Measurements from ENCODE around the gene LANCL1. TPM values are rescaled to one million over a fixed set of nuclear protein-coding genes. Genes with fewer than 3 reads are reported as not detected.

The LANCL1 gene
- total RNA-seq, 1 donor from 2014 or later: 38.7 TPM

DNA sequence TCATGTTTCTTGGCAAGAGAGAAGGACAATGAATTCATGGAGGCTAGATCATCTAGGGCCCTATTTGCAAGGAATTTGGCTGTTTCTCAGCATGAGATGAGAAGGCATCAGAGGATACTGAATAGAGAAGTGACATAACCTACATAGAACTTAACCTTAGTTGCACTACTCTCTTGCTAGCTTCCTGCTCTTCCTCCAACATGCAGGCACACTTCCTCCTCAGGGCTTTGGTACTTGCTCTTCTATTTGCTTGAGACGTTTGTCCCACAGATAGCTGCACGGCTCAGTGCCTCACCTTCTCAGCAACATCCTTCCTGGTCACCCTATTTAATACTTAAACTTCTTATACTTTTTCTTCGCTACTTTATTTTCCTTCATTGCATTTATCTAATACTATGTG lies 20.0 kb upstream of the LANCL1 start:
- TF ChIP-seq, protein P1, sequence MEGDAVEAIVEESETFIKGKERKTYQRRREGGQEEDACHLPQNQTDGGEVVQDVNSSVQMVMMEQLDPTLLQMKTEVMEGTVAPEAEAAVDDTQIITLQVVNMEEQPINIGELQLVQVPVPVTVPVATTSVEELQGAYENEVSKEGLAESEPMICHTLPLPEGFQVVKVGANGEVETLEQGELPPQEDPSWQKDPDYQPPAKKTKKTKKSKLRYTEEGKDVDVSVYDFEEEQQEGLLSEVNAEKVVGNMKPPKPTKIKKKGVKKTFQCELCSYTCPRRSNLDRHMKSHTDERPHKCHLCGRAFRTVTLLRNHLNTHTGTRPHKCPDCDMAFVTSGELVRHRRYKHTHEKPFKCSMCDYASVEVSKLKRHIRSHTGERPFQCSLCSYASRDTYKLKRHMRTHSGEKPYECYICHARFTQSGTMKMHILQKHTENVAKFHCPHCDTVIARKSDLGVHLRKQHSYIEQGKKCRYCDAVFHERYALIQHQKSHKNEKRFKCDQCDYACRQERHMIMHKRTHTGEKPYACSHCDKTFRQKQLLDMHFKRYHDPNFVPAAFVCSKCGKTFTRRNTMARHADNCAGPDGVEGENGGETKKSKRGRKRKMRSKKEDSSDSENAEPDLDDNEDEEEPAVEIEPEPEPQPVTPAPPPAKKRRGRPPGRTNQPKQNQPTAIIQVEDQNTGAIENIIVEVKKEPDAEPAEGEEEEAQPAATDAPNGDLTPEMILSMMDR (IDR thresholded peaks at IDR 0.05; ENCODE audit: unreplicated experiment): no peak
- Mint-ChIP-seq H3K36me3 (ENCODE audit: low read depth, unreplicated experiment) (peaks cover 18% of the 10 kb centered on the region), H3K27me3 (ENCODE audit: unreplicated experiment) (peaks cover 2% of the 10 kb centered on the region)

GRCh38 chr2:210493528-210493927 lies 17.0 kb upstream of the LANCL1 start:
- peaks cover 4% of the 10 kb centered on the region for H3K27me3 Mint-ChIP-seq (ENCODE audit: unreplicated experiment)
- H3K4me1 Mint-ChIP-seq (ENCODE audit: unreplicated experiment): peaks cover 12% of the 10 kb centered on the region
- TF ChIP-seq, protein P1 (IDR thresholded peaks at IDR 0.05; ENCODE audit: unreplicated experiment): no peak
- DNase-seq (ENCODE audit: low spot score): no peak
- H3K9me3 Mint-ChIP-seq (ENCODE audit: unreplicated experiment): no peaks in the 10 kb centered on the region
- H3K4me3 Mint-ChIP-seq (ENCODE audit: unreplicated experiment): no peak overlapping the region
- H3K36me3 Mint-ChIP-seq (ENCODE audit: low read depth, unreplicated experiment): peaks cover under 1% of the 10 kb centered on the region
- no peak overlapping the region for H3K27ac Mint-ChIP-seq (ENCODE audit: unreplicated experiment)

More for the DNA sequence above, 20.0 kb upstream of the LANCL1 start:
- Mint-ChIP-seq H3K9me3 (ENCODE audit: unreplicated experiment) (peaks cover 8% of the 10 kb centered on the region), H3K4me3 (ENCODE audit: unreplicated experiment) (no peak overlapping the region), H3K27ac (ENCODE audit: unreplicated experiment) (no peak overlapping the region), H3K4me1 (ENCODE audit: unreplicated experiment) (peaks cover 12% of the 10 kb centered on the region)
- DNase-seq (ENCODE audit: low spot score): no peak

DNA sequence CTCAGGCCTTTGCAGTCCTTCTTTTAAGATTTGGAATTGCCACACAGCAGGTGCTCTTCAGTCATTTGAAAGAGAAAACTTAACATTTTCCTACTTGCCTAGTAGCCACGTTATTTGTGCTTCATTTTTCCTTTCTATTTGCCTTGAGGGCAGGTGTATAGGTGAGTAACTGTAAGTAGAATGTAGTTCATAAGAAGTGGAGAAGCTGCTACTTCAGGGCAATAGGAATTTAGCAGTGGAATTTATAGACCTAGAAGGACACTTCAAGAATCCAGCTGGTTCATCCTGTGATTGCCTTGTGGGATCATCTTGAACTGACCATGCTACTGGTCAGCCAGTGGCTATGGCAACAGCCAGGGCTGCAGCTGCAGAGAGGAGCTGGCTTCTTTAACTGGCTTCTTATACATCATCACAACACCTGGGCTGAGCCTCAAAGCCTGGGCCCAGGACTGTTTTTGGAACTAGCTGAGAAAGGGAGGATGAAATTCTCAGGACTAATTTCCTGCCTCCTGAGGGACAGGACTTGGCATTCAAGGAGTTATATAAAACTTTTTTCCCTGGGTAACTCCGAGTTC lies 5.1 kb upstream of the LANCL1 start:
- DNase-seq (ENCODE audit: low spot score): no peak
- Mint-ChIP-seq H3K27ac (ENCODE audit: unreplicated experiment) (no peak overlapping the region), H3K36me3 (ENCODE audit: low read depth, unreplicated experiment) (peaks cover 13% of the 10 kb centered on the region), H3K4me3 (ENCODE audit: unreplicated experiment) (no peak overlapping the region), H3K4me1 (ENCODE audit: unreplicated experiment) (peaks cover 4% of the 10 kb centered on the region), H3K9me3 (ENCODE audit: unreplicated experiment) (peaks cover 9% of the 10 kb centered on the region), H3K27me3 (ENCODE audit: unreplicated experiment) (peaks cover 4% of the 10 kb centered on the region)
- TF ChIP-seq, protein P1 (IDR thresholded peaks at IDR 0.05; ENCODE audit: unreplicated experiment): no peak

- H3K27me3 Mint-ChIP-seq (ENCODE audit: unreplicated experiment): peaks cover 6% of the 10 kb centered on the region
- peaks cover 13% of the 10 kb centered on the region for H3K36me3 Mint-ChIP-seq (ENCODE audit: low read depth, unreplicated experiment)
- peaks cover 5% of the 10 kb centered on the region for H3K4me1 Mint-ChIP-seq (ENCODE audit: unreplicated experiment)
- no peak overlapping the region for H3K27ac Mint-ChIP-seq (ENCODE audit: unreplicated experiment)
- H3K4me3 Mint-ChIP-seq (ENCODE audit: unreplicated experiment): no peak overlapping the region
- no peak for DNase-seq (ENCODE audit: low spot score)
- peaks cover 9% of the 10 kb centered on the region for H3K9me3 Mint-ChIP-seq (ENCODE audit: unreplicated experiment)
- TF ChIP-seq, protein P1 (IDR thresholded peaks at IDR 0.05; ENCODE audit: unreplicated experiment): no peak
Measured at GRCh38 chr2:210480764-210481163, 4.2 kb upstream of the LANCL1 start.

- Mint-ChIP-seq H3K9me3 (ENCODE audit: unreplicated experiment) (peaks cover 9% of the 10 kb centered on the region), H3K27me3 (ENCODE audit: unreplicated experiment) (peaks cover 6% of the 10 kb centered on the region), H3K4me1 (ENCODE audit: unreplicated experiment) (peaks cover 6% of the 10 kb centered on the region), H3K4me3 (ENCODE audit: unreplicated experiment) (no peak overlapping the region), H3K36me3 (ENCODE audit: low read depth, unreplicated experiment) (peaks cover 10% of the 10 kb centered on the region), H3K27ac (ENCODE audit: unreplicated experiment) (no peak overlapping the region)
- TF ChIP-seq, protein P1 (IDR thresholded peaks at IDR 0.05; ENCODE audit: unreplicated experiment): no peak
- no peak for DNase-seq (ENCODE audit: low spot score)
Measured at GRCh38 chr2:210480079-210480478, 3.5 kb upstream of the LANCL1 start.
